K562 (cell line): ENCODE measurements around the gene NTN3. TPM values are rescaled to one million over a fixed set of nuclear protein-coding genes. Genes with fewer than 3 reads are reported as not detected.
A peak's percentile ranks its signal among the peaks of the same experiment; 100 is the strongest.

Experiments
- ATF1 ChIP-seq, 2 experiments: fragments of 450-650 bp in 1 of 2; IDR thresholded peaks; 2 replicates each; pipeline ENCODE4 v1.6.1; 2016; ENCODE audit warnings: missing compliant biosample characterization in 1 of 2, missing genetic modification characterization in 1 of 2
- ATF7 ChIP-seq: fragments of 450-650 bp; IDR thresholded peaks from 2 replicates; pipeline ENCODE4 v1.7.1; 2014; ENCODE audit warnings: mild to moderate bottlenecking, moderate library complexity
- CCNT2 ChIP-seq: IDR thresholded peaks from 2 replicates; pipeline ENCODE4 v1.6.1; 2011; ENCODE audit warnings: borderline replicate concordance, low read depth, mild to moderate bottlenecking, moderate library complexity, mixed read lengths, low read length; ENCODE audit not compliant: insufficient read length; ENCODE audit errors: extremely low read depth
- FIP1L1 ChIP-seq: fragments of 200-400 bp; formaldehyde crosslinking; IDR thresholded peaks from 2 replicates; pipeline ENCODE4 v1.6.1; 2018; ENCODE audit warnings: mild to moderate bottlenecking, low read depth, low read length; ENCODE audit not compliant: poor library complexity, severe bottlenecking
- GABPB1 ChIP-seq: sonication (generic); formaldehyde crosslinking; IDR thresholded peaks from 2 replicates; pipeline ENCODE4 v1.8.0; 2022; ENCODE audit warnings: mild to moderate bottlenecking, missing genetic modification reagents
- KDM5B ChIP-seq: fragments of 200-600 bp; sonication (generic); IDR thresholded peaks from 2 replicates; pipeline ENCODE4 v1.6.1; 2012; ENCODE audit warnings: low read depth, mild to moderate bottlenecking, moderate library complexity, low read length, control low read depth, inconsistent platforms; ENCODE audit not compliant: insufficient replicate concordance
- KLF13 ChIP-seq: fragments of 450-650 bp; IDR thresholded peaks from 2 replicates; pipeline ENCODE4 v1.6.1; 2016; ENCODE audit warnings: missing genetic modification characterization, low read depth, mild to moderate bottlenecking, missing compliant biosample characterization, moderate library complexity, borderline replicate concordance
- MAZ ChIP-seq, 2 experiments: fragments of 450-650 bp in 1 of 2; sonication (generic) in 1 of 2; formaldehyde crosslinking; IDR thresholded peaks in 1 of 2; conservative IDR thresholded peaks in 1 of 2; 2 replicates each; pipeline versions ENCODE4 v1.4.0 to v1.5.0; 2020; ENCODE audit warnings: mild to moderate bottlenecking in 1 of 2, missing genetic modification reagents in 1 of 2
- MBD2 ChIP-seq: sonication (generic); IDR thresholded peaks from 2 replicates; pipeline ENCODE4 v1.6.1; 2016; ENCODE audit warnings: low read depth, borderline replicate concordance
- PHF20 ChIP-seq: fragments of 450-650 bp; IDR thresholded peaks from 2 replicates; pipeline ENCODE4 v1.6.1; 2018; ENCODE audit not compliant: partially characterized antibody
- POLR2A ChIP-seq: fragments of 450-650 bp; conservative IDR thresholded peaks from 2 replicates; pipeline ENCODE4 v1.6.1; 2016
- SIN3B ChIP-seq: fragments of 450-650 bp; IDR thresholded peaks from 2 replicates; pipeline ENCODE4 v1.6.1; 2017; ENCODE audit warnings: low read depth, mild to moderate bottlenecking, moderate library complexity
- SMARCC2 ChIP-seq: fragments of 450-650 bp; IDR thresholded peaks from 2 replicates; pipeline ENCODE4 v1.6.1; 2017; ENCODE audit warnings: antibody characterized with exemption, moderate library complexity, mild to moderate bottlenecking, low read depth
- UBTF ChIP-seq, 2 experiments: IDR thresholded peaks; 2 replicates each; pipeline ENCODE4 v1.6.1; 2012; ENCODE audit warnings: improper control_type of control experiment in 2 of 2, low read depth in 2 of 2, low read length in 2 of 2, borderline replicate concordance in 1 of 2
- ZBTB8A ChIP-seq: fragments of 450-650 bp; IDR thresholded peaks from 2 replicates; pipeline ENCODE4 v1.6.1; 2018; ENCODE audit warnings: mild to moderate bottlenecking, moderate library complexity; ENCODE audit not compliant: partially characterized antibody
- ZNF175 ChIP-seq: fragments of 200-800 bp; sonication (Bioruptor generic); IDR thresholded peaks from 2 replicates; pipeline ENCODE4 v1.6.1; 2016; ENCODE audit warnings: low read depth, mild to moderate bottlenecking, missing genetic modification characterization, missing compliant biosample characterization
- ZNF324 ChIP-seq: fragments of 250-450 bp; sonication (Bioruptor Pico); IDR thresholded peaks from 2 replicates; pipeline ENCODE4 v1.4.0; 2020; ENCODE audit warnings: mild to moderate bottlenecking
- ZNF444 ChIP-seq: fragments of 250-450 bp; sonication (Bioruptor Pico); IDR thresholded peaks from 2 replicates; pipeline ENCODE4 v1.4.0; 2020; ENCODE audit warnings: mild to moderate bottlenecking, moderate library complexity
- ZNF57 ChIP-seq: fragments of 450-650 bp; formaldehyde crosslinking; IDR thresholded peaks from 2 replicates; pipeline ENCODE4 v1.4.0; 2020; ENCODE audit warnings: mild to moderate bottlenecking, moderate library complexity
- polyA plus RNA-seq, 8 experiments: library from polyadenylated mRNA; depleted of rRNA in 4 of 8; stranded (reverse) in 5 of 8; unstranded in 3 of 8; fragments of >200 nt; fragmentation: Nextera tagmentation in 2 of 8; fragmentation: Illumina TruSeq in 1 of 8; extraction: Ambion mirVana in 2 of 8; extraction: Trizol in 1 of 8; gene quantifications; 2 replicates each; pipeline versions ENCODE4 v1.2.1 to v1.2.3, GENCODE V29; 2011 to 2014; ENCODE audit warnings: inconsistent platforms in 1 of 8, missing spikeins in 1 of 8
- total RNA-seq, 7 experiments: library from RNA; depleted of rRNA in 6 of 7; stranded (reverse); fragments of >200 nt in 6 of 7; fragmentation: Illumina TruSeq in 2 of 7; extraction: Trizol in 2 of 7; gene quantifications; 2 replicates each; pipeline versions ENCODE4 v1.2.1 to v1.2.3, GENCODE V29; 2011 to 2021; ENCODE audit warnings: low replicate concordance in 1 of 7
- TF ChIP-seq, protein P1 (sequence below): fragments of 450-650 bp; IDR thresholded peaks from 2 replicates; pipeline ENCODE4 v1.7.1; 2018; ENCODE audit warnings: mild to moderate bottlenecking, low read depth; ENCODE audit not compliant: partially characterized antibody
- TF ChIP-seq, protein P2 (sequence below): fragments of 450-650 bp; formaldehyde crosslinking; IDR thresholded peaks from 2 replicates; pipeline ENCODE4 v1.4.0; 2020; ENCODE audit warnings: mild to moderate bottlenecking, moderate library complexity

The NTN3 gene
- total and polyA plus RNA-seq, 9 of the 15 experiments (the other 6 are each of a cell fraction or from before 2014, with no cell fraction given), result not detected

DNA sequence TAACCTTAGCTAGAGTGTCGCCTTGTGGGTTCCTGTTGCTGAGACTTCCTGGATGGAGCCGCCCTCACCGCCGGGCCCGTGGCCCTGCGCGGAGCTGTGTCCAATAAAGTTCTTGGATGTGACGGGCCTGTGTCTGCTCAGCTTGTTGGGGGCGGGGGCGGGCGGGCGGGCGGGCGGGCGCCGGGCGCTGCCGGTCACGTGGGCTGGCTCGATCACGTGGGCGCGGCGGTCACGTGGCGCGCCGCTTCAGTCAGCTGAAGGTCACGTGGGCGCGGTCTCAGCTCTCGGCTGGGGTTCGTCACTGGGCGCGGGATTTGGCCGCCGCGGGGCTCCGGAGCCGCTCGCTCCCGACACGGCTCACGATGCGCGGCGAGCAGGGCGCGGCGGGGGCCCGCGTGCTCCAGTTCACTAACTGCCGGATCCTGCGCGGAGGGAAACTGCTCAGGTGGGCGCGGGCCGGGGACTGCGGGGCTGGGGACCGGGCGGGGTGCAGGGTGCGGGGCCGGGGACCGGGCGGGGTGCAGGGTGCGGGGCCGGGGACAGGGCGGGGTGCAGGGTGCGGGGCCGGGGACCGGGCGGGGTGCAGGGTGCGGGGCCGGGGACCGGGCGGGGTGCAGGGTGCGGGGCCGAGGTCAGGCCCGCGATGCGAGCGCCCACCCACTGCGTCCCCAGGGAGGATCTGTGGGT, 49.1 kb downstream of the NTN3 start, which contains the start of gene AMDHD2 (continued):
- TF ChIP-seq UBTF (IDR thresholded peaks at IDR 0.05; ENCODE audit: borderline replicate concordance in 1 of 2, low read depth in 2 of 2, low read length in 2 of 2) (peak in 1 of 2 experiments; percentile 17; a peak in 1 of 4 replicates), ZNF444 (CRISPR knock-in tag) (no peak), KDM5B (peak; percentile 26), ZNF324 (no peak), FIP1L1 (peak; percentile 48), PHF20 (peak; percentile 70), ZNF175 (no peak), GABPB1 (CRISPR knock-in tag) (0 out of 2 replicates have a peak, but pooled peaks have one; percentile 38), ZNF57 (CRISPR knock-in tag) (no peak), SIN3B (peak; percentile 94), MAZ (CRISPR knock-in tag; conservative IDR thresholded peaks at IDR 0.05 in 1 of 2, IDR thresholded peaks at IDR 0.05 in 1 of 2) (0 out of 4 replicates have a peak, but pooled peaks of 1 of the 2 experiments have one; percentile 46), ATF1 (CRISPR knock-in tag; IDR thresholded peaks at IDR 0.05) (0 out of 2 replicates have a peak, but pooled peaks have one; percentile 28), ATF1 (tag; IDR thresholded peaks at IDR 0.05) (no peak), ATF7 (0 out of 2 replicates have a peak, but pooled peaks have one; percentile 9), POLR2A (peak; percentile 72), MBD2 (peak; percentile 57; the same call in 1 of the 2 replicates), CCNT2 (peak; percentile 96), ZBTB8A (no peak), SMARCC2 (no peak), KLF13 (no peak)
- TF ChIP-seq, protein P1, sequence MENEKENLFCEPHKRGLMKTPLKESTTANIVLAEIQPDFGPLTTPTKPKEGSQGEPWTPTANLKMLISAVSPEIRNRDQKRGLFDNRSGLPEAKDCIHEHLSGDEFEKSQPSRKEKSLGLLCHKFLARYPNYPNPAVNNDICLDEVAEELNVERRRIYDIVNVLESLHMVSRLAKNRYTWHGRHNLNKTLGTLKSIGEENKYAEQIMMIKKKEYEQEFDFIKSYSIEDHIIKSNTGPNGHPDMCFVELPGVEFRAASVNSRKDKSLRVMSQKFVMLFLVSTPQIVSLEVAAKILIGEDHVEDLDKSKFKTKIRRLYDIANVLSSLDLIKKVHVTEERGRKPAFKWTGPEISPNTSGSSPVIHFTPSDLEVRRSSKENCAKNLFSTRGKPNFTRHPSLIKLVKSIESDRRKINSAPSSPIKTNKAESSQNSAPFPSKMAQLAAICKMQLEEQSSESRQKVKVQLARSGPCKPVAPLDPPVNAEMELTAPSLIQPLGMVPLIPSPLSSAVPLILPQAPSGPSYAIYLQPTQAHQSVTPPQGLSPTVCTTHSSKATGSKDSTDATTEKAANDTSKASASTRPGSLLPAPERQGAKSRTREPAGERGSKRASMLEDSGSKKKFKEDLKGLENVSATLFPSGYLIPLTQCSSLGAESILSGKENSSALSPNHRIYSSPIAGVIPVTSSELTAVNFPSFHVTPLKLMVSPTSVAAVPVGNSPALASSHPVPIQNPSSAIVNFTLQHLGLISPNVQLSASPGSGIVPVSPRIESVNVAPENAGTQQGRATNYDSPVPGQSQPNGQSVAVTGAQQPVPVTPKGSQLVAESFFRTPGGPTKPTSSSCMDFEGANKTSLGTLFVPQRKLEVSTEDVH, result peak; percentile 44
- TF ChIP-seq, protein P2, sequence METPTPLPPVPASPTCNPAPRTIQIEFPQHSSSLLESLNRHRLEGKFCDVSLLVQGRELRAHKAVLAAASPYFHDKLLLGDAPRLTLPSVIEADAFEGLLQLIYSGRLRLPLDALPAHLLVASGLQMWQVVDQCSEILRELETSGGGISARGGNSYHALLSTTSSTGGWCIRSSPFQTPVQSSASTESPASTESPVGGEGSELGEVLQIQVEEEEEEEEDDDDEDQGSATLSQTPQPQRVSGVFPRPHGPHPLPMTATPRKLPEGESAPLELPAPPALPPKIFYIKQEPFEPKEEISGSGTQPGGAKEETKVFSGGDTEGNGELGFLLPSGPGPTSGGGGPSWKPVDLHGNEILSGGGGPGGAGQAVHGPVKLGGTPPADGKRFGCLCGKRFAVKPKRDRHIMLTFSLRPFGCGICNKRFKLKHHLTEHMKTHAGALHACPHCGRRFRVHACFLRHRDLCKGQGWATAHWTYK (CRISPR knock-in tag), result no peak
